D721Med (cell line): ENCODE results near the gene ZNF12.
"Not testable (repeated sequence)": the region's sequence is repeated elsewhere in the genome, so short reads cannot be mapped to it uniquely, and the experiment has no call there.

ENCODE experiments used
- DNase-seq: peaks from one replicate; pipeline ENCODE4 v3.0.0; 2011; ENCODE audit warnings: low spot score; ENCODE audit not compliant: insufficient read length
- FAIRE-seq: peaks from 2 replicates; lab custom pipeline; 2011; peaks lifted over from hg19 to GRCh38; lab: Jason Lieb, UNC
- CTCF ChIP-seq: IDR thresholded peaks from 2 replicates; pipeline ENCODE4 v1.5.1; 2012; ENCODE audit warnings: mild to moderate bottlenecking, control low read depth; ENCODE audit not compliant: insufficient read depth; ENCODE audit errors: missing control alignments

The ZNF12 gene

GRCh38 chr7:6725003-6725402, 18.3 kb upstream of the ZNF12 start:
- no peak for FAIRE-seq

GRCh38 chr7:6724351-6724750, 17.6 kb upstream of the ZNF12 start:
- DNase-seq, FAIRE-seq: not testable (repeated sequence)

More at GRCh38 chr7:6725003-6725402, 18.3 kb upstream of the ZNF12 start:
- DNase-seq, result no peak
- TF ChIP-seq CTCF, result no peak

- FAIRE-seq (no peak), DNase-seq (no peak)
Measured at GRCh38 chr7:6718124-6718523, 11.4 kb upstream of the ZNF12 start.

DNA sequence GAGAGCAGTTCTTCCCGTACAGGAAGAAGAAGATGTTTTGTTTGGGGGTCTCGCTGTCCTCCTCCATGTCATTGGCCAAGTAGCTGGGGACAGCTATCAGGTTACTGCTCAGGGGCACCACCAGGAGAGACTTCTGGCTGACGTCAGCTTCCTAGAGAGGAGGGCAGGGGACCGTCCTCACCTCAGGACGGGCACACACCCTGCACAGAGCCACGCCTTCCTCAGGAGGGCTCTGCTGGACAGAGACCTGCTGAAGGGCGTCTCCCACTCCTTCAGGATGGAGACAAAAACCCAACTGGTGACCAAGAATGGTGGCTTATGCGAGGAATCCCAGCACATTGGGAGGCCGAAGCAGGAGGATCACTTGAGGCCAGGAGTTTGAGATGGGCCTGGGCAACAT, 9.2 kb upstream of the ZNF12 start:
- not testable (repeated sequence) for FAIRE-seq

More at GRCh38 chr7:6718124-6718523, 11.4 kb upstream of the ZNF12 start:
- peak; percentile 14 for TF ChIP-seq CTCF

GRCh38 chr7:6714360-6714759, 7.6 kb upstream of the ZNF12 start:
- DNase-seq (no peak), FAIRE-seq (no peak)
- TF ChIP-seq CTCF, result no peak

More for the DNA sequence above, 9.2 kb upstream of the ZNF12 start:
- not testable (repeated sequence) for DNase-seq

DNA sequence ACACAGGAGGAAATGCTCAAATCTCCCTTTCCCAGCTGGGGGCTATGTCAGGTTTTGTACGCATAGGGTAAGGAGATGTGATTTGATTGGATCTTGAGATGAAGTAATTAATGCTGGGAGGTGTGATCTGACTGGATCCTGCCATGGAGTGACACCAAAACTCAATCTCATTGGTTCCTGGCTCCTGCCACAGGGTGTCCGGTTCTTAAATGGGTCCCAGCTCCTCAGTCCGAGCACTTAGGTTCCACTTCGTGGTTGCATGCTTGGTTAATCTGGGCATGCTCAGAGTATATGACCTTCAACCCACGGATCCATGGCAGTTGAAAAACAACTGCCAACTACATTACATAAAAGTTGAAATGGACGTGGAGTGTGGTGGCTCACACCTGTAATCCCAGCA, 3.1 kb upstream of the ZNF12 start:
- DNase-seq (no peak), FAIRE-seq (no peak)
- no peak for TF ChIP-seq CTCF

GRCh38 chr7:6708304-6708703, 1.6 kb upstream of the ZNF12 start:
- no peak for TF ChIP-seq CTCF
- DNase-seq (no peak), FAIRE-seq (no peak)

DNA sequence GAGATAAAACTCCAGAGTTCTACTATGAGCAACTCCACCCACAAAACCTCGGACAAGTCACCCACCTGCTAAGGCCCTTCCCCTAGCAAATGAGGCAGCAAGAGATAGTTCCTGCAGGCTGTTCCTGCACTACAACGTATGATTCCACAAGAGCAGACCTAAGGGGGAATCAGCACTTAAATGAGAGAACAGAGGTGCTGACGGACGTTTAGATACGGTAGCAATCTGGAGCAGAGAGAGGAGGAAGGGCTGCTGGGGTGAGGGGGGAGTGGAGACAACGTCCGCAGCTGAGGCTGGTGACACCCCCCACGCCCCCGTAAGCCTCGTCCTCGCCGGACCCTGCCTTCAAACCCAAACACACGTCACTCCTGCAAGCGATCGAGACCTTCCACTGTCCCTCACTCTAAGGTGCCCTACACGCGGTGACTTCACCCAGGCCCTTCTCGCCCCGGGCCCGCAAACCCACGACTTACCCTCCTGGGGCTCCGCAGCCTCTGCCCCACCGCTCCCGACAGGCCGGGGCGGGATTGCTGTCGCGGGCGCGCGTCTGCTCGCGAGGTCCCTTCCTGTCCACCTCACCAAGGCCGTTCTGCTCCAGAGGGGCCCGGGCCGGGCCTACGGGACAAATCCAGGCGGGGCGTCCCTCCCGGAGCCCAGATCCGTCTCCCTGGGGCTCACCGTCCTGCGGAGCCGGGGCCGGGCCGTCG, 635 bp downstream of the ZNF12 start:
- TF ChIP-seq CTCF, result no peak
- FAIRE-seq (no peak), DNase-seq (no peak)
